HL-60 (cell line): ENCODE measurements around the gene AGAP3.

ENCODE experiments used
- CTCF ChIP-seq: IDR thresholded peaks from one replicate; pipeline ENCODE4 v1.5.1; 2011; ENCODE audit warnings: low read length, control low read depth, inconsistent platforms; ENCODE audit not compliant: insufficient read depth
- POLR2AphosphoS5 ChIP-seq: IDR thresholded peaks from 2 replicates; pipeline ENCODE4 v1.6.1; 2012; ENCODE audit warnings: low read depth
- TF ChIP-seq, protein P1 (sequence below): IDR thresholded peaks from 2 replicates; pipeline ENCODE4 v1.6.1; 2012; ENCODE audit warnings: low read depth; ENCODE audit not compliant: insufficient replicate concordance

GRCh38 chr7:151168787-151169162, 82.5 kb downstream of the AGAP3 start:
- TF ChIP-seq, protein P1, sequence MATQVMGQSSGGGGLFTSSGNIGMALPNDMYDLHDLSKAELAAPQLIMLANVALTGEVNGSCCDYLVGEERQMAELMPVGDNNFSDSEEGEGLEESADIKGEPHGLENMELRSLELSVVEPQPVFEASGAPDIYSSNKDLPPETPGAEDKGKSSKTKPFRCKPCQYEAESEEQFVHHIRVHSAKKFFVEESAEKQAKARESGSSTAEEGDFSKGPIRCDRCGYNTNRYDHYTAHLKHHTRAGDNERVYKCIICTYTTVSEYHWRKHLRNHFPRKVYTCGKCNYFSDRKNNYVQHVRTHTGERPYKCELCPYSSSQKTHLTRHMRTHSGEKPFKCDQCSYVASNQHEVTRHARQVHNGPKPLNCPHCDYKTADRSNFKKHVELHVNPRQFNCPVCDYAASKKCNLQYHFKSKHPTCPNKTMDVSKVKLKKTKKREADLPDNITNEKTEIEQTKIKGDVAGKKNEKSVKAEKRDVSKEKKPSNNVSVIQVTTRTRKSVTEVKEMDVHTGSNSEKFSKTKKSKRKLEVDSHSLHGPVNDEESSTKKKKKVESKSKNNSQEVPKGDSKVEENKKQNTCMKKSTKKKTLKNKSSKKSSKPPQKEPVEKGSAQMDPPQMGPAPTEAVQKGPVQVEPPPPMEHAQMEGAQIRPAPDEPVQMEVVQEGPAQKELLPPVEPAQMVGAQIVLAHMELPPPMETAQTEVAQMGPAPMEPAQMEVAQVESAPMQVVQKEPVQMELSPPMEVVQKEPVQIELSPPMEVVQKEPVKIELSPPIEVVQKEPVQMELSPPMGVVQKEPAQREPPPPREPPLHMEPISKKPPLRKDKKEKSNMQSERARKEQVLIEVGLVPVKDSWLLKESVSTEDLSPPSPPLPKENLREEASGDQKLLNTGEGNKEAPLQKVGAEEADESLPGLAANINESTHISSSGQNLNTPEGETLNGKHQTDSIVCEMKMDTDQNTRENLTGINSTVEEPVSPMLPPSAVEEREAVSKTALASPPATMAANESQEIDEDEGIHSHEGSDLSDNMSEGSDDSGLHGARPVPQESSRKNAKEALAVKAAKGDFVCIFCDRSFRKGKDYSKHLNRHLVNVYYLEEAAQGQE = no peak
- TF ChIP-seq CTCF (no peak), POLR2AphosphoS5 (no peak)
